Measurements from ENCODE around the gene HGFAC. TPM values are rescaled to one million over a fixed set of nuclear protein-coding genes. Genes with fewer than 3 reads are reported as not detected.
"Not testable (repeated sequence)": the region's sequence is repeated elsewhere in the genome, so short reads cannot be mapped to it uniquely, and the experiment has no call there.

HGFAC gene
- total RNA-seq, 4 donors from 2014 or later, result 0.38 TPM; not detected in 3

GRCh38 chr4:3450643-3451042 lies 8.9 kb downstream of the HGFAC start:
- H3K4me3 ChIP-seq, result no peak overlapping the region
- intact Hi-C loops (cut with DNase I), result no loop called here
- peaks cover 0 to 8% (median 8%) of the 10 kb centered on the region in 3 donors for H3K9me3 ChIP-seq
- DNase-seq, result no peak
- TF ChIP-seq POLR2A (IDR thresholded peaks at IDR 0.05) (no peak), CTCF (IDR thresholded peaks at IDR 0.05) (no peak)
- H3K4me1 ChIP-seq, result peaks cover 0 to 15% (median 6%) of the 10 kb centered on the region in 3 donors
- WGBS, 2 donors, result 90 to 100% methylated on average over 4 of the region's 4 CpGs
- no peak overlapping the region for H3K27ac ChIP-seq
- H3K36me3 ChIP-seq, result no peaks in the 10 kb centered on the region
- no peaks in the 10 kb centered on the region for H3K27me3 ChIP-seq

GRCh38 chr4:3451956-3452355 lies 10.2 kb downstream of the HGFAC start:
- intact Hi-C loops (cut with DNase I), result no loop called here
- Histone ChIP-seq H3K9me3 (peaks cover 0 to 20% (median 20%) of the 10 kb centered on the region in 3 donors), H3K27ac (peak overlapping the region in 1 of 4 donors; percentile 15), H3K4me1 (peaks cover 0 to 15% (median 6%) of the 10 kb centered on the region in 3 donors), H3K36me3 (no peaks in the 10 kb centered on the region), H3K27me3 (no peaks in the 10 kb centered on the region), H3K4me3 (no peak overlapping the region)
- WGBS, 2 donors, result 15 to 30% methylated on average over 3 of the region's 3 CpGs
- no peak for TF ChIP-seq CTCF (IDR thresholded peaks at IDR 0.05)
- no peak for TF ChIP-seq POLR2A (IDR thresholded peaks at IDR 0.05)
- no peak for DNase-seq

- Histone ChIP-seq H3K9me3 (peaks cover 0 to 20% (median 20%) of the 10 kb centered on the region in 3 donors), H3K27me3 (no peaks in the 10 kb centered on the region), H3K4me3 (no peak overlapping the region), H3K4me1 (peaks cover 0 to 15% (median 6%) of the 10 kb centered on the region in 3 donors), H3K27ac (peak overlapping the region in 1 of 4 donors; percentile 15), H3K36me3 (no peaks in the 10 kb centered on the region)
- DNase-seq, result no peak
- TF ChIP-seq POLR2A (IDR thresholded peaks at IDR 0.05) (no peak), CTCF (IDR thresholded peaks at IDR 0.05) (peak in 1 of 6 experiments; percentile 8)
- intact Hi-C loops (cut with DNase I), result no loop called here
- 81 to 89% methylated on average over 5 to 7 of the region's 7 CpGs for WGBS, 2 donors
Measured at GRCh38 chr4:3452376-3452775, 10.6 kb downstream of the HGFAC start.

GRCh38 chr4:3455596-3455995 lies 13.8 kb downstream of the HGFAC start:
- peaks cover 0 to 20% (median 20%) of the 10 kb centered on the region in 3 donors for H3K9me3 ChIP-seq
- 80 to 89% methylated on average over 3 of the region's 3 CpGs for WGBS, 2 donors
- intact Hi-C loops (cut with DNase I); DNase-seq; H3K4me3 ChIP-seq; H3K27ac ChIP-seq; H3K36me3 ChIP-seq: not testable (repeated sequence)
- peaks cover 0 to 11% (median 0%) of the 10 kb centered on the region in 4 donors for H3K27me3 ChIP-seq
- peaks cover 0 to 15% (median 6%) of the 10 kb centered on the region in 3 donors for H3K4me1 ChIP-seq

- H3K27ac ChIP-seq, result no peak overlapping the region
- peaks cover 0 to 20% (median 20%) of the 10 kb centered on the region in 3 donors for H3K9me3 ChIP-seq
- H3K4me1 ChIP-seq, result peaks cover 6 to 26% (median 11%) of the 10 kb centered on the region in 3 donors
- 76 to 77% methylated on average over 6 of the region's 6 CpGs for WGBS, 2 donors
- H3K4me3 ChIP-seq, result no peak overlapping the region
- intact Hi-C loops (cut with DNase I), result no loop called here
- TF ChIP-seq CTCF (IDR thresholded peaks at IDR 0.05) (no peak), POLR2A (IDR thresholded peaks at IDR 0.05) (no peak)
- no peak for DNase-seq
- H3K36me3 ChIP-seq, result no peaks in the 10 kb centered on the region
- peaks cover 0 to 36% (median 3%) of the 10 kb centered on the region in 4 donors for H3K27me3 ChIP-seq
Measured at GRCh38 chr4:3458371-3458770, 16.6 kb downstream of the HGFAC start.

GRCh38 chr4:3459156-3459555 lies 17.4 kb downstream of the HGFAC start:
- H3K4me3 ChIP-seq; intact Hi-C loops (cut with DNase I); H3K27ac ChIP-seq; DNase-seq; H3K36me3 ChIP-seq: not testable (repeated sequence)
- H3K9me3 ChIP-seq, result peaks cover 0 to 20% (median 20%) of the 10 kb centered on the region in 3 donors
- H3K27me3 ChIP-seq, result peaks cover 0 to 44% (median 9%) of the 10 kb centered on the region in 4 donors
- H3K4me1 ChIP-seq, result peaks cover 10 to 33% (median 16%) of the 10 kb centered on the region in 3 donors
- 80 to 92% methylated on average over 1 to 2 of the region's 5 CpGs for WGBS, 2 donors

All from esophagus squamous epithelium (tissue), 5 donors.